ENCODE results near the gene SUCLG2. TPM values are rescaled to one million over a fixed set of nuclear protein-coding genes. Genes with fewer than 3 reads are reported as not detected.
A peak's percentile ranks its signal among the peaks of the same experiment; 100 is the strongest.

The SUCLG2 gene
- total RNA-seq, 1 donor from 2014 or later: 63.6 TPM

DNA sequence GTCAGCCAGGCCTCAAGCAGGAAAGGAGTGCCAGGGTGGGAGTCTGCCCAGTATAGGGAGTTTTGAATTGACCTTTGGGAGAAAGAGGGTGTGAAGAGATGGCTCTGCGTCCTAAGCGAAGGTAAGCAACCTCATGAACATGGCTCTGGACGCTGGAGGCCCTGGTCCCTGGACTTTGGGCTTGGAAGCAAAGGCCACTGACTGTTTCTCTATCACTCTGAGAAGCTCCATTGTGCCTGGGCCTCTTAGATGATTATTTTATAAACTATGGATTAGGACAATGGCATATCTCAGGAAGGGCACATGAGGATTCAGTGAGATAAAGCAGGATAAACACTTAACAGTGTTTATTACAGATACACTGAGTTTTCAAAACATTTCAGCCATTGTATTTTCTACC is 59.0 kb downstream of the SUCLG2 start:
- no peaks in the 10 kb centered on the region for H3K4me1 Mint-ChIP-seq
- H3K27ac Mint-ChIP-seq: no peak overlapping the region
- H3K9me3 Mint-ChIP-seq: no peaks in the 10 kb centered on the region
- peaks cover 13% of the 10 kb centered on the region for H3K36me3 Mint-ChIP-seq
- Histone ChIP-seq H3F3A (ENCODE audit: low read depth) (no peaks in the 10 kb centered on the region), H3K9ac (no peak overlapping the region), H2AFZ (replicated peaks) (no peak overlapping the region), H3K79me2 (ENCODE audit: low read depth) (no peaks in the 10 kb centered on the region), H3K9me3 (ENCODE audit: low read depth) (no peaks in the 10 kb centered on the region), H4K20me1 (ENCODE audit: low read depth) (no peaks in the 10 kb centered on the region), H3K4me1 (no peaks in the 10 kb centered on the region), H3K4me2 (no peak overlapping the region), H3K36me3 (no peaks in the 10 kb centered on the region), H3K27ac (no peak overlapping the region), H3K27me3 (no peaks in the 10 kb centered on the region), H3K4me3 (no peak overlapping the region)
- no peak overlapping the region for H3K4me3 Mint-ChIP-seq
- no peaks in the 10 kb centered on the region for H3K27me3 Mint-ChIP-seq (ENCODE audit: insufficient read depth, low read depth)
- TF ChIP-seq, protein P1, sequence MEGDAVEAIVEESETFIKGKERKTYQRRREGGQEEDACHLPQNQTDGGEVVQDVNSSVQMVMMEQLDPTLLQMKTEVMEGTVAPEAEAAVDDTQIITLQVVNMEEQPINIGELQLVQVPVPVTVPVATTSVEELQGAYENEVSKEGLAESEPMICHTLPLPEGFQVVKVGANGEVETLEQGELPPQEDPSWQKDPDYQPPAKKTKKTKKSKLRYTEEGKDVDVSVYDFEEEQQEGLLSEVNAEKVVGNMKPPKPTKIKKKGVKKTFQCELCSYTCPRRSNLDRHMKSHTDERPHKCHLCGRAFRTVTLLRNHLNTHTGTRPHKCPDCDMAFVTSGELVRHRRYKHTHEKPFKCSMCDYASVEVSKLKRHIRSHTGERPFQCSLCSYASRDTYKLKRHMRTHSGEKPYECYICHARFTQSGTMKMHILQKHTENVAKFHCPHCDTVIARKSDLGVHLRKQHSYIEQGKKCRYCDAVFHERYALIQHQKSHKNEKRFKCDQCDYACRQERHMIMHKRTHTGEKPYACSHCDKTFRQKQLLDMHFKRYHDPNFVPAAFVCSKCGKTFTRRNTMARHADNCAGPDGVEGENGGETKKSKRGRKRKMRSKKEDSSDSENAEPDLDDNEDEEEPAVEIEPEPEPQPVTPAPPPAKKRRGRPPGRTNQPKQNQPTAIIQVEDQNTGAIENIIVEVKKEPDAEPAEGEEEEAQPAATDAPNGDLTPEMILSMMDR (IDR thresholded peaks at IDR 0.05): no peak
- TF ChIP-seq EZH2 (IDR thresholded peaks at IDR 0.05): no peak
- no peak for TF ChIP-seq EZH2phosphoT487 (IDR thresholded peaks at IDR 0.05)
- no peak for DNase-seq (ENCODE audit: low spot score)

- H3K27me3 Mint-ChIP-seq (ENCODE audit: insufficient read depth, low read depth): no peaks in the 10 kb centered on the region
- H3K9me3 Mint-ChIP-seq: no peaks in the 10 kb centered on the region
- no peak overlapping the region for H3K4me3 Mint-ChIP-seq
These were observed 60.6 kb downstream of the SUCLG2 start for GRCh38 chr3:67593761-67594234.

DNA sequence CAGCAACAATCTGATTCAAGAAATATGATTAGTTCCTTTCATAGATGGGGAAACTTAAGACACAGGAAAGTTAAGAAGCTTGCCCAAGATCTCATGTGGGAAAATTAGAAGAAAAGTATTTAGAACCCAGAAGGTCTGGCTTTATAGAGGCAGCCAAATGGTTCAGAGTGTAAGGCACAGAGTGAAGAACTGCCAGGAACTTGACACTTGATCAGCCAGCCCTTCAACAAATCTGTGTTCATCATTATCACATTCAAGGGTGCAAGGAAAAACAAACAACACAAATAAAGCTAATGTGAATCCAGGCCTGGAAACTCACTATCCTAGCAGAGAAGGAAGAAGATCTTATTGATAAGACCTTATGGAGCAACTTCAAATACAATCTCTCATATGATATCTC is 62.4 kb downstream of the SUCLG2 start:
- no peaks in the 10 kb centered on the region for H3K27me3 Mint-ChIP-seq (ENCODE audit: insufficient read depth, low read depth)
- H3K4me1 Mint-ChIP-seq: no peaks in the 10 kb centered on the region

More at GRCh38 chr3:67593761-67594234, 60.6 kb downstream of the SUCLG2 start:
- Histone ChIP-seq H3K4me3 (no peak overlapping the region), H4K20me1 (ENCODE audit: low read depth) (no peaks in the 10 kb centered on the region), H3K9ac (no peak overlapping the region), H2AFZ (replicated peaks) (no peak overlapping the region), H3F3A (ENCODE audit: low read depth) (no peaks in the 10 kb centered on the region), H3K4me1 (no peaks in the 10 kb centered on the region), H3K27ac (no peak overlapping the region), H3K79me2 (ENCODE audit: low read depth) (no peaks in the 10 kb centered on the region), H3K27me3 (no peaks in the 10 kb centered on the region), H3K36me3 (no peaks in the 10 kb centered on the region), H3K4me2 (no peak overlapping the region), H3K9me3 (ENCODE audit: low read depth) (no peaks in the 10 kb centered on the region)
- peaks cover 13% of the 10 kb centered on the region for H3K36me3 Mint-ChIP-seq
- no peak for DNase-seq (ENCODE audit: low spot score)
- H3K4me1 Mint-ChIP-seq: no peaks in the 10 kb centered on the region
- H3K27ac Mint-ChIP-seq: no peak overlapping the region
- no peak for TF ChIP-seq EZH2 (IDR thresholded peaks at IDR 0.05)
- no peak for TF ChIP-seq EZH2phosphoT487 (IDR thresholded peaks at IDR 0.05)
- TF ChIP-seq, protein P1 (IDR thresholded peaks at IDR 0.05): peak; percentile 18

More for the DNA sequence above, 62.4 kb downstream of the SUCLG2 start:
- TF ChIP-seq, protein P1 (IDR thresholded peaks at IDR 0.05): no peak
- TF ChIP-seq EZH2 (IDR thresholded peaks at IDR 0.05) (no peak), EZH2phosphoT487 (IDR thresholded peaks at IDR 0.05) (no peak)
- Mint-ChIP-seq H3K4me3 (no peak overlapping the region), H3K27ac (no peak overlapping the region), H3K36me3 (peaks cover 10% of the 10 kb centered on the region), H3K9me3 (no peaks in the 10 kb centered on the region)
- Histone ChIP-seq H3K9me3 (ENCODE audit: low read depth) (no peaks in the 10 kb centered on the region), H3K9ac (no peak overlapping the region), H3K27me3 (no peaks in the 10 kb centered on the region), H4K20me1 (ENCODE audit: low read depth) (no peaks in the 10 kb centered on the region), H3K4me3 (no peak overlapping the region), H3K27ac (no peak overlapping the region), H3K4me1 (no peaks in the 10 kb centered on the region), H2AFZ (replicated peaks) (no peak overlapping the region), H3K36me3 (no peaks in the 10 kb centered on the region), H3K79me2 (ENCODE audit: low read depth) (no peaks in the 10 kb centered on the region), H3K4me2 (no peak overlapping the region), H3F3A (ENCODE audit: low read depth) (no peaks in the 10 kb centered on the region)
- no peak for DNase-seq (ENCODE audit: low spot score)
